Measurements from ENCODE around the gene MGAT4C.

GRCh38 chr12:85971800-85972199 is 284.4 kb downstream of the MGAT4C start:
- TF ChIP-seq EZH2 (IDR thresholded peaks at IDR 0.05) (no peak), CTCF (IDR thresholded peaks at IDR 0.05) (no peak), EZH2phosphoT487 (IDR thresholded peaks at IDR 0.05) (no peak)
